Kidney (tissue), 14 donors: ENCODE measurements around the gene WWOX. TPM values are rescaled to one million over a fixed set of nuclear protein-coding genes. Genes with fewer than 3 reads are reported as not detected.

Source experiments
- DNase-seq, 5 donors: peaks; one replicate each; pipeline ENCODE4 v3.0.0-alpha.2; 2013 to 2020
- FAIRE-seq: peaks from 2 replicates; lab custom pipeline; 2012; peaks lifted over from hg19 to GRCh38; lab: Jason Lieb, UNC
- H3K27ac ChIP-seq, 2 donors: one replicate each; pipeline ENCODE4 v1.7.0; 2013; ENCODE audit warnings: low read depth in 2 of 2, low read length in 2 of 2, inconsistent platforms in 1 of 2
- H3K27me3 ChIP-seq: one replicate; pipeline ENCODE4 v1.7.1; 2013; ENCODE audit warnings: low read length, inconsistent platforms; ENCODE audit not compliant: control insufficient read depth, insufficient read depth
- H3K36me3 ChIP-seq, 3 donors: one replicate each; pipeline versions ENCODE4 v1.7.0 to v1.7.1; 2013; ENCODE audit warnings: low read length in 3 of 3, control low read depth in 1 of 3, inconsistent platforms in 1 of 3; ENCODE audit not compliant: insufficient read depth in 3 of 3, control insufficient read depth in 2 of 3
- H3K4me1 ChIP-seq, 3 donors: one replicate each; pipeline versions ENCODE4 v1.7.0 to v1.7.1; 2013; ENCODE audit warnings: low read length in 3 of 3, inconsistent platforms in 1 of 3, low read depth in 1 of 3; ENCODE audit not compliant: control insufficient read depth in 2 of 3, insufficient read depth in 2 of 3
- H3K4me3 ChIP-seq, 3 donors: one replicate each; pipeline versions ENCODE4 v1.7.0 to v1.8.1; 2013; ENCODE audit warnings: low read length in 3 of 3, control low read depth in 1 of 3, inconsistent platforms in 1 of 3
- H3K9ac ChIP-seq, 3 donors: one replicate each; pipeline versions ENCODE4 v1.7.0 to v1.7.1; 2013; ENCODE audit warnings: low read length in 3 of 3, control low read depth in 1 of 3, inconsistent platforms in 1 of 3
- H3K9me3 ChIP-seq, 3 donors: one replicate each; pipeline versions ENCODE4 v1.7.0 to v1.7.1; 2013; ENCODE audit warnings: low read length in 3 of 3, control low read depth in 1 of 3, inconsistent platforms in 1 of 3; ENCODE audit not compliant: control insufficient read depth in 2 of 3, insufficient read depth in 1 of 3
- intact Hi-C: fragments of 100-400 bp; cut with DNase I; formaldehyde crosslinking; loops from one replicate; pipeline ENCODE4 v1.11.1; 2022
- polyA plus RNA-seq: library from polyadenylated mRNA; stranded (reverse); fragments of 350-450 nt; fragmentation: Illumina TruSeq; extraction: RNeasy Lipid Tissue Mini Kit (QIAGEN cat#74804); gene quantifications from one replicate; pipeline ENCODE4 v1.2.3, GENCODE V29; 2014; ENCODE audit warnings: low read depth, low replicate concordance; ENCODE audit not compliant: insufficient read depth
- total RNA-seq: library from RNA; stranded (reverse); fragmentation: NEBNext Ultra II Directional; extraction: Animal tissue kit (Norgen Biotek cat#: 25700); gene quantifications from one replicate; pipeline ENCODE4 v1.2.1, GENCODE V29; 2021
- TF ChIP-seq, protein P1 (sequence below): IDR thresholded peaks from 3 replicates; pipeline ENCODE4 v1.5.1; 2012; ENCODE audit warnings: mild to moderate bottlenecking, moderate library complexity, borderline replicate concordance; ENCODE audit not compliant: insufficient read depth; ENCODE audit errors: extremely low read depth
- donor health status: control.
- donor health status: control.
- donor health status: control.
- donor health status: control.
- donor health status: control.
- donor health status: DM: yes; HTN: yes; CAD: no.
- donor health status: Normal renal cell carcinoma (clear cell type).

The WWOX gene
- total and polyA plus RNA-seq, 2 donors from 2014 or later = 22.5 to 30.3 TPM

DNA sequence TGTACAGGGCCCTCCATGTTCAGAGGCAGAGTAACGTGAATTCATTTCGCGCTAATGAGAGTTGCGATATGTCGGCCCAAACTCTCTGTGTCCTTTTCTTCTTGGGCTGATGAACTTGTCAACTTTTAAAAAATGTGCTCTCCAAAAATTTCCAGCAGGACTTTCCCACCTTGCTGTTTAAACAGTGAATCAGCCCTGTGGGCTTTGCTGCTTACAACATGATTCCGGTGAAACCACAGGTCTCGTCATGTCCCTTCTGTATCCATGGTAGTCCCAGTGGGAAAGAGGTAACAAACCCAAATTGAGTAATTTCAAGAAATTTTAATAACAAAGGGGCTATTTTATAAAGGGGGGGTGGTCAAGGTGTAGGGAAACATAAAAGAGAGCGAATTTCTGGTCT, 888.2 kb downstream of the WWOX start:
- Histone ChIP-seq H3K9ac (no peak overlapping the region), H3K9me3 (no peaks in the 10 kb centered on the region), H3K27me3 (no peaks in the 10 kb centered on the region), H3K4me3 (no peak overlapping the region), H3K4me1 (peaks cover 0 to 3% (median 0%) of the 10 kb centered on the region in 3 donors), H3K27ac (no peak overlapping the region), H3K36me3 (no peaks in the 10 kb centered on the region)
- TF ChIP-seq, protein P1, sequence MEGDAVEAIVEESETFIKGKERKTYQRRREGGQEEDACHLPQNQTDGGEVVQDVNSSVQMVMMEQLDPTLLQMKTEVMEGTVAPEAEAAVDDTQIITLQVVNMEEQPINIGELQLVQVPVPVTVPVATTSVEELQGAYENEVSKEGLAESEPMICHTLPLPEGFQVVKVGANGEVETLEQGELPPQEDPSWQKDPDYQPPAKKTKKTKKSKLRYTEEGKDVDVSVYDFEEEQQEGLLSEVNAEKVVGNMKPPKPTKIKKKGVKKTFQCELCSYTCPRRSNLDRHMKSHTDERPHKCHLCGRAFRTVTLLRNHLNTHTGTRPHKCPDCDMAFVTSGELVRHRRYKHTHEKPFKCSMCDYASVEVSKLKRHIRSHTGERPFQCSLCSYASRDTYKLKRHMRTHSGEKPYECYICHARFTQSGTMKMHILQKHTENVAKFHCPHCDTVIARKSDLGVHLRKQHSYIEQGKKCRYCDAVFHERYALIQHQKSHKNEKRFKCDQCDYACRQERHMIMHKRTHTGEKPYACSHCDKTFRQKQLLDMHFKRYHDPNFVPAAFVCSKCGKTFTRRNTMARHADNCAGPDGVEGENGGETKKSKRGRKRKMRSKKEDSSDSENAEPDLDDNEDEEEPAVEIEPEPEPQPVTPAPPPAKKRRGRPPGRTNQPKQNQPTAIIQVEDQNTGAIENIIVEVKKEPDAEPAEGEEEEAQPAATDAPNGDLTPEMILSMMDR = no peak
- intact Hi-C loops = no loop called here
- FAIRE-seq = no peak
- no peak for DNase-seq

GRCh38 chr16:78988361-78988969, 889.0 kb downstream of the WWOX start:
- no peaks in the 10 kb centered on the region for H3K9me3 ChIP-seq
- H3K27me3 ChIP-seq = no peaks in the 10 kb centered on the region
- no peaks in the 10 kb centered on the region for H3K36me3 ChIP-seq
- H3K27ac ChIP-seq = no peak overlapping the region
- H3K9ac ChIP-seq = no peak overlapping the region
- FAIRE-seq (no peak), DNase-seq (no peak)
- peaks cover 0 to 3% (median 0%) of the 10 kb centered on the region in 3 donors for H3K4me1 ChIP-seq
- TF ChIP-seq, protein P1 = no peak
- no peak overlapping the region for H3K4me3 ChIP-seq
- intact Hi-C loops = no loop called here

DNA sequence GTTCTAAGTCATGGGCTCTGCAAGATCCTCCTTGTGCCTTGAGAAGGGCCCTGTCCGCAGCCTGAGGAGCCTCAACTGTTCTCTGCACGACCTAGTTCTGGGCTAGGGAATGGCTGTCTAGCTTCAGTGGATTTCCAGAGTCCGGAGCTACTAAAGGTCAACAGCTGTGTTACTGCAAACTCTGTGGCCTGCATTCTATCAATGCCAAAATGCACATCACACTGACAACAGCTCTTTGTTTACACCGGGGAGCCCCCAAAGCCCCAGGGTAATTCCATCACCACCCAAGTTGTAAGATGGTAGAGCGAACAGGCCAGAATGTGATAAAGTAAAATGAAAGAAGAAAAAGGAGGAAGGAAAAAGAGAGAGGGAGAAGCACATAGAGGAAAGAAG, 890.9 kb downstream of the WWOX start:
- no peak for FAIRE-seq
- Histone ChIP-seq H3K27me3 (no peaks in the 10 kb centered on the region), H3K9ac (no peak overlapping the region), H3K27ac (no peak overlapping the region), H3K4me1 (peaks cover 0 to 3% (median 0%) of the 10 kb centered on the region in 3 donors), H3K36me3 (no peaks in the 10 kb centered on the region), H3K9me3 (no peaks in the 10 kb centered on the region), H3K4me3 (no peak overlapping the region)
- TF ChIP-seq, protein P1 = no peak
- intact Hi-C loops = no loop called here
- no peak for DNase-seq

DNA sequence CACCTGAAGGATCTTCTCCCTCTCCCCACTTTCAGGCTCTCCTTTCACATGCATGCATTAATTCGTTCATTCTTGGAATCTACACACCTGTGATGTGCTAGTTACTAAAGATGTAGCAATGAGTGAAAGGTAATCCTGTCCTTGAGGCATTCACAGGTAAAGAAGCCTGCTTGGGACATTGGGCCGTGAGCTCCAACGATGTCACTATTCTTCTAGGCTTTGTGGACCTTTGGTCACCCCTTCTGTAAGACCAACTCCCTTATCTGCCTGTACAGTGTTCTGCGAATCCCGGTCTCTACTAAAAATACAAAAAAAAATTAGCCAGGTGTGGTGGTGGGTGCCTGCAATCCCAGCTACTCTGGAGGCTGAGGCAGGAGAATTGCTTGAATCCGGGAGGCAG, 892.5 kb downstream of the WWOX start:
- TF ChIP-seq, protein P1 = no peak
- Histone ChIP-seq H3K9me3 (no peaks in the 10 kb centered on the region), H3K27ac (no peak overlapping the region), H3K4me3 (no peak overlapping the region), H3K36me3 (no peaks in the 10 kb centered on the region), H3K4me1 (no peaks in the 10 kb centered on the region), H3K27me3 (no peaks in the 10 kb centered on the region), H3K9ac (no peak overlapping the region)
- FAIRE-seq = no peak
- intact Hi-C loops = no loop called here
- DNase-seq = no peak
